DOHH2 (cell line): ENCODE results near the gene GCSAML.
A peak's percentile ranks its signal among the peaks of the same experiment; 100 is the strongest.

Source experiments
- H3F3A ChIP-seq: fragments of 200-600 bp; sonication (generic), shearing (Covaris generic); 2 replicates; pipeline ENCODE4 v1.6.0; 2016; ENCODE audit warnings: antibody characterized with exemption, mild to moderate bottlenecking; ENCODE audit not compliant: control insufficient read depth, insufficient read depth
- H3K27ac ChIP-seq: fragments of 200-600 bp; sonication (generic); 2 replicates; pipeline ENCODE4 v1.5.1; 2014; ENCODE audit warnings: low read depth, mild to moderate bottlenecking, low read length, moderate library complexity
- H3K27me3 ChIP-seq: fragments of 200-600 bp; sonication (generic); 2 replicates; pipeline ENCODE4 v1.6.1; 2014; ENCODE audit warnings: mild to moderate bottlenecking, low read length, mixed read lengths; ENCODE audit not compliant: control insufficient read depth
- H3K36me3 ChIP-seq: fragments of 200-600 bp; sonication (generic); 2 replicates; pipeline ENCODE4 v1.6.1; 2014; ENCODE audit warnings: mild to moderate bottlenecking, low read length, moderate library complexity, mixed read lengths; ENCODE audit not compliant: control insufficient read depth
- H3K4me1 ChIP-seq: fragments of 200-600 bp; sonication (generic); 2 replicates; pipeline ENCODE4 v1.6.1; 2014; ENCODE audit warnings: mild to moderate bottlenecking, low read length, mixed read lengths; ENCODE audit not compliant: control insufficient read depth
- H3K4me2 ChIP-seq: fragments of 200-600 bp; sonication (generic); 2 replicates; pipeline ENCODE4 v1.6.0; 2014; ENCODE audit warnings: mild to moderate bottlenecking, low read length, moderate library complexity
- H3K4me3 ChIP-seq: fragments of 200-600 bp; sonication (generic); 2 replicates; pipeline ENCODE4 v1.5.1; 2014; ENCODE audit warnings: mild to moderate bottlenecking, low read length, mixed read lengths
- H3K79me2 ChIP-seq: fragments of 200-600 bp; sonication (generic); 2 replicates; pipeline ENCODE4 v1.6.1; 2014; ENCODE audit warnings: mild to moderate bottlenecking, low read length, mixed read lengths; ENCODE audit not compliant: control insufficient read depth
- H3K9me2 ChIP-seq: fragments of 200-600 bp; sonication (generic); replicated peaks from 2 replicates; pipeline ENCODE4 v1.6.1; 2014; ENCODE audit warnings: mild to moderate bottlenecking, low read length, mixed read lengths; ENCODE audit not compliant: control insufficient read depth
- H3K9me3 ChIP-seq: fragments of 200-600 bp; sonication (generic); 2 replicates; pipeline ENCODE4 v1.6.1; 2014; ENCODE audit warnings: antibody characterized with exemption, low read length, mixed read lengths; ENCODE audit not compliant: control insufficient read depth, insufficient read depth
- H4K20me1 ChIP-seq: fragments of 200-600 bp; sonication (generic); 2 replicates; pipeline ENCODE4 v1.6.0; 2014; ENCODE audit warnings: low read depth, mild to moderate bottlenecking, antibody characterized with exemption, low read length, moderate library complexity; ENCODE audit not compliant: control insufficient read depth, insufficient read depth
- CTCF ChIP-seq: fragments of 200-600 bp; sonication (generic); IDR thresholded peaks from one replicate; pipeline ENCODE4 v1.5.1; 2014; ENCODE audit warnings: antibody characterized with exemption, mild to moderate bottlenecking, low read depth, low read length; ENCODE audit not compliant: poor library complexity, severe bottlenecking
- EZH2phosphoT487 ChIP-seq: fragments of 200-600 bp; sonication (generic); IDR thresholded peaks from 2 replicates; pipeline ENCODE4 v1.6.1; 2017; ENCODE audit warnings: borderline replicate concordance, mild to moderate bottlenecking, antibody characterized with exemption, low read length, moderate library complexity, mixed read lengths

GCSAML gene

GRCh38 chr1:247529771-247530355 is 19.1 kb upstream of the GCSAML start:
- Histone ChIP-seq H4K20me1 (no peaks in the 10 kb centered on the region), H3K9me2 (no peaks in the 10 kb centered on the region), H3K79me2 (no peaks in the 10 kb centered on the region), H3F3A (no peaks in the 10 kb centered on the region), H3K4me2 (no peak overlapping the region), H3K27ac (no peak overlapping the region), H3K9me3 (no peaks in the 10 kb centered on the region), H3K4me1 (no peaks in the 10 kb centered on the region), H3K4me3 (no peak overlapping the region), H3K36me3 (no peaks in the 10 kb centered on the region), H3K27me3 (no peaks in the 10 kb centered on the region)
- TF ChIP-seq EZH2phosphoT487 = no peak
- no peak for TF ChIP-seq CTCF

- Histone ChIP-seq H3K36me3 (no peaks in the 10 kb centered on the region), H3K4me1 (no peaks in the 10 kb centered on the region), H3K27me3 (no peaks in the 10 kb centered on the region), H3K9me3 (no peaks in the 10 kb centered on the region), H3K4me2 (no peak overlapping the region), H3K9me2 (no peaks in the 10 kb centered on the region), H3K27ac (no peak overlapping the region), H3K79me2 (no peaks in the 10 kb centered on the region), H3K4me3 (no peak overlapping the region), H3F3A (no peaks in the 10 kb centered on the region), H4K20me1 (no peaks in the 10 kb centered on the region)
- TF ChIP-seq CTCF (no peak), EZH2phosphoT487 (no peak)
Observed at GRCh38 chr1:247530785-247531184, 18.1 kb upstream of the GCSAML start.

GRCh38 chr1:247531937-247532336 is 17.0 kb upstream of the GCSAML start:
- Histone ChIP-seq H3K9me3 (no peaks in the 10 kb centered on the region), H3K27me3 (no peaks in the 10 kb centered on the region), H3K79me2 (no peaks in the 10 kb centered on the region), H4K20me1 (no peaks in the 10 kb centered on the region), H3K4me2 (no peak overlapping the region), H3F3A (no peaks in the 10 kb centered on the region), H3K36me3 (no peaks in the 10 kb centered on the region), H3K9me2 (no peaks in the 10 kb centered on the region), H3K4me1 (no peaks in the 10 kb centered on the region), H3K4me3 (no peak overlapping the region), H3K27ac (no peak overlapping the region)
- TF ChIP-seq EZH2phosphoT487 (no peak), CTCF (peak; percentile 22)
